Activated naive CD4-positive, alpha-beta T cell treated with anti-CD3 and anti-CD28 coated beads, Interleukin-2, amount 50 U/mL, for 16 hours (primary cell): Measurements from ENCODE around the gene KRTAP10-11.
"Not testable (repeated sequence)": the region's sequence is repeated elsewhere in the genome, so short reads cannot be mapped to it uniquely, and the experiment has no call there.

Source experiments
- DNase-seq: peaks from one replicate; pipeline ENCODE4 v3.0.0-alpha.2; 2020

KRTAP10-11 gene

GRCh38 chr21:44646366-44647221 is at the start of gene KRTAP10-11:
TSS of gene KRTAP10-11 (plus strand) at chr21:44646414. CDS start at chr21:44646459, 45 bp downstream.
- DNase-seq = not testable (repeated sequence)

- DNase-seq = no peak
These were observed 48.2 kb upstream of the KRTAP10-11 start for GRCh38 chr21:44598061-44598460.

- no peak for DNase-seq
These were observed 46.8 kb upstream of the KRTAP10-11 start for GRCh38 chr21:44599264-44600029.

- not testable (repeated sequence) for DNase-seq
These were observed 45.9 kb upstream of the KRTAP10-11 start, which contains the start of gene KRTAP10-7 for GRCh38 chr21:44600118-44600978. TSS of gene KRTAP10-7 (plus strand) at chr21:44600597. CDS start at chr21:44600622, 25 bp downstream.

- DNase-seq = not testable (repeated sequence)
These were observed 45.1 kb upstream of the KRTAP10-11 start for GRCh38 chr21:44601091-44601490.

- DNase-seq = no peak
These were observed 44.4 kb upstream of the KRTAP10-11 start for GRCh38 chr21:44601596-44602462.

GRCh38 chr21:44602463-44602850 is 43.8 kb upstream of the KRTAP10-11 start:
- DNase-seq = no peak

GRCh38 chr21:44603109-44603875 is 42.9 kb upstream of the KRTAP10-11 start:
- no peak for DNase-seq

- DNase-seq = no peak
These were observed 42.3 kb upstream of the KRTAP10-11 start for GRCh38 chr21:44603911-44604310.

GRCh38 chr21:44606495-44606894 is 39.7 kb upstream of the KRTAP10-11 start:
- DNase-seq = no peak

GRCh38 chr21:44609193-44609592 is 37.0 kb upstream of the KRTAP10-11 start:
- no peak for DNase-seq

GRCh38 chr21:44610157-44610843 is 35.9 kb upstream of the KRTAP10-11 start:
- not testable (repeated sequence) for DNase-seq

GRCh38 chr21:44611551-44611950 is 34.7 kb upstream of the KRTAP10-11 start:
- no peak for DNase-seq

GRCh38 chr21:44612029-44612486 is 34.2 kb upstream of the KRTAP10-11 start, which contains the start of gene KRTAP10-8:
TSS of gene KRTAP10-8 (plus strand) at chr21:44612079. CDS start at chr21:44612101, 22 bp downstream.
- no peak for DNase-seq

GRCh38 chr21:44612669-44613229 is 33.5 kb upstream of the KRTAP10-11 start:
- DNase-seq = no peak

GRCh38 chr21:44613386-44614155 is 32.6 kb upstream of the KRTAP10-11 start:
- DNase-seq = no peak

- no peak for DNase-seq
These were observed 32.0 kb upstream of the KRTAP10-11 start for GRCh38 chr21:44614161-44614631.

GRCh38 chr21:44614961-44615391 is 31.2 kb upstream of the KRTAP10-11 start:
- DNase-seq = no peak

GRCh38 chr21:44615466-44615865 is 30.7 kb upstream of the KRTAP10-11 start:
- DNase-seq = no peak
